Neutrophil (primary cell): ENCODE measurements around the gene SPSB1.

ENCODE experiments used
- H3K27ac ChIP-seq: fragments of 200-600 bp; sonication (generic); 2 replicates; pipeline ENCODE4 v1.5.1; 2016; ENCODE audit warnings: mild to moderate bottlenecking, moderate library complexity
- H3K27me3 ChIP-seq: fragments of 200-600 bp; sonication (generic); 2 replicates; pipeline ENCODE4 v1.6.0; 2016; ENCODE audit warnings: mild to moderate bottlenecking
- H3K36me3 ChIP-seq: fragments of 200-600 bp; sonication (generic); 2 replicates; pipeline ENCODE4 v1.5.1; 2017
- H3K4me1 ChIP-seq, 2 experiments: fragments of 200-600 bp in 1 of 2; sonication (generic) in 1 of 2; 1 replicate in 1 of 2; 2 replicates in 1 of 2; pipeline versions ENCODE4 v1.5.1 to v1.6.1; 2013 to 2016; ENCODE audit warnings: low read depth in 1 of 2, low read length in 1 of 2, mild to moderate bottlenecking in 1 of 2, moderate library complexity in 1 of 2; ENCODE audit not compliant: control insufficient read depth in 1 of 2, insufficient read depth in 1 of 2
- H3K4me3 ChIP-seq, 2 experiments: fragments of 200-600 bp in 1 of 2; sonication (generic) in 1 of 2; 1 replicate in 1 of 2; 2 replicates in 1 of 2; pipeline ENCODE4 v1.5.1; 2013 to 2016; ENCODE audit warnings: low read depth in 1 of 2, low read length in 1 of 2, mild to moderate bottlenecking in 1 of 2, moderate library complexity in 1 of 2
- H3K9me3 ChIP-seq: fragments of 200-600 bp; sonication (generic); 2 replicates; pipeline ENCODE4 v1.5.1; 2016
- CTCF ChIP-seq: fragments of 200-600 bp; sonication (generic); IDR thresholded peaks from 2 replicates; pipeline ENCODE4 v1.5.1; 2016; ENCODE audit warnings: antibody characterized with exemption

The SPSB1 gene

GRCh38 chr1:9366298-9366697 lies 73.6 kb downstream of the SPSB1 start:
- Histone ChIP-seq H3K27me3 (peaks cover 8% of the 10 kb centered on the region), H3K9me3 (no peaks in the 10 kb centered on the region), H3K4me1 (peaks cover 0 to 6% of the 10 kb centered on the region in 2 experiments), H3K27ac (no peak overlapping the region), H3K4me3 (no peak overlapping the region), H3K36me3 (no peaks in the 10 kb centered on the region)
- no peak for TF ChIP-seq CTCF

GRCh38 chr1:9366943-9367780 lies 74.5 kb downstream of the SPSB1 start:
- Histone ChIP-seq H3K9me3 (no peaks in the 10 kb centered on the region), H3K27me3 (peaks cover 5% of the 10 kb centered on the region), H3K27ac (no peak overlapping the region), H3K4me1 (peaks cover 0 to 4% of the 10 kb centered on the region in 2 experiments), H3K36me3 (no peaks in the 10 kb centered on the region), H3K4me3 (no peak overlapping the region)
- no peak for TF ChIP-seq CTCF

GRCh38 chr1:9367806-9368205 lies 75.1 kb downstream of the SPSB1 start:
- H3K27me3 ChIP-seq, result no peaks in the 10 kb centered on the region
- no peaks in the 10 kb centered on the region for H3K4me1 ChIP-seq
- no peaks in the 10 kb centered on the region for H3K36me3 ChIP-seq
- no peaks in the 10 kb centered on the region for H3K9me3 ChIP-seq
- TF ChIP-seq CTCF, result no peak
- no peak overlapping the region for H3K27ac ChIP-seq
- no peak overlapping the region for H3K4me3 ChIP-seq

- no peaks in the 10 kb centered on the region for H3K27me3 ChIP-seq
- TF ChIP-seq CTCF, result no peak
- H3K27ac ChIP-seq, result no peak overlapping the region
- no peaks in the 10 kb centered on the region for H3K4me1 ChIP-seq
- H3K4me3 ChIP-seq, result no peak overlapping the region
- H3K36me3 ChIP-seq, result no peaks in the 10 kb centered on the region
- H3K9me3 ChIP-seq, result no peaks in the 10 kb centered on the region
Observed at GRCh38 chr1:9368356-9368755, 75.7 kb downstream of the SPSB1 start.

- no peaks in the 10 kb centered on the region for H3K36me3 ChIP-seq
- no peaks in the 10 kb centered on the region for H3K4me1 ChIP-seq
- TF ChIP-seq CTCF, result no peak
- H3K27me3 ChIP-seq, result no peaks in the 10 kb centered on the region
- H3K9me3 ChIP-seq, result no peaks in the 10 kb centered on the region
- H3K27ac ChIP-seq, result no peak overlapping the region
- H3K4me3 ChIP-seq, result no peak overlapping the region
Observed at GRCh38 chr1:9369964-9370788, 77.5 kb downstream of the SPSB1 start.
